Ectodermal cell (in vitro differentiated cells): ENCODE measurements around the gene C1orf198.

ENCODE experiments used
- H3K27ac ChIP-seq: 2 replicates; pipeline ENCODE4 v1.7.0; 2013; ENCODE audit warnings: mild to moderate bottlenecking, low read depth, low read length; ENCODE audit not compliant: insufficient read depth, poor library complexity, severe bottlenecking
- H3K27me3 ChIP-seq: 2 replicates; pipeline ENCODE4 v1.7.0; 2013; ENCODE audit warnings: mild to moderate bottlenecking, low read length; ENCODE audit not compliant: insufficient read depth, control insufficient read depth, poor library complexity, severe bottlenecking
- H3K36me3 ChIP-seq: one replicate; pipeline ENCODE4 v1.7.0; 2013; ENCODE audit warnings: low read length; ENCODE audit not compliant: control insufficient read depth, insufficient read depth
- H3K4me1 ChIP-seq: one replicate; pipeline ENCODE4 v1.7.0; 2013; ENCODE audit warnings: low read length; ENCODE audit not compliant: control insufficient read depth, insufficient read depth
- H3K4me3 ChIP-seq: 2 replicates; pipeline ENCODE4 v1.7.0; 2013; ENCODE audit warnings: low read depth, low read length, control low read depth; ENCODE audit not compliant: insufficient read depth
- H3K9me3 ChIP-seq: 2 replicates; pipeline ENCODE4 v1.7.0; 2013; ENCODE audit warnings: mild to moderate bottlenecking, low read length, moderate library complexity; ENCODE audit not compliant: control insufficient read depth
- WGBS, 2 experiments: methylation state at CpG; one replicate each; pipeline ENCODE4 v1.1.7; 2013; ENCODE audit warnings: missing lambda C conversion rate in 2 of 2; 5-methylcytosine and 5-hydroxymethylcytosine counted together

C1orf198 gene

DNA sequence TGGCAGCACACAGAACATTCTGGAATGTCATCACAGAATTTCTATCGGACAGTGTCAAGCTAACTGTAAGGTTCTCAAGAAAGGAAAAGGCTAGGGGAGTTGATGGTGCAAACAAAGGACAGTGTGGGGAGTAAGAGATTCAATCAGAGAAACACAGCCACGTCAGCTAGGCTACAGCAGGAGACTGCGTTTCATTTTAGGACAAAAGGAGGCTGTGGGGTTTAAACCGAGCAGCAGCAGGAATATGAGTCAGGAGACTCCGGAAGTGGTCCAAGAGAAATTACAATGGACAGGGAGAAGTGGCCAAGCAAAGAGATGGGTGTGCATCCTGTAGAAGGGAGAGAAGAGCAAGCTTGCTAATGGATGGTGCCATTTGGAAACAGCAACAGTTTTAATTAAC is 37.4 kb upstream of the C1orf198 start:
- H3K36me3 ChIP-seq = no peaks in the 10 kb centered on the region
- no peak overlapping the region for H3K27ac ChIP-seq
- H3K4me3 ChIP-seq = no peak overlapping the region
- H3K4me1 ChIP-seq = no peaks in the 10 kb centered on the region
- no peaks in the 10 kb centered on the region for H3K9me3 ChIP-seq
- WGBS, 2 experiments = 94% methylated on average over 5 of the region's 5 CpGs
- H3K27me3 ChIP-seq = no peaks in the 10 kb centered on the region

DNA sequence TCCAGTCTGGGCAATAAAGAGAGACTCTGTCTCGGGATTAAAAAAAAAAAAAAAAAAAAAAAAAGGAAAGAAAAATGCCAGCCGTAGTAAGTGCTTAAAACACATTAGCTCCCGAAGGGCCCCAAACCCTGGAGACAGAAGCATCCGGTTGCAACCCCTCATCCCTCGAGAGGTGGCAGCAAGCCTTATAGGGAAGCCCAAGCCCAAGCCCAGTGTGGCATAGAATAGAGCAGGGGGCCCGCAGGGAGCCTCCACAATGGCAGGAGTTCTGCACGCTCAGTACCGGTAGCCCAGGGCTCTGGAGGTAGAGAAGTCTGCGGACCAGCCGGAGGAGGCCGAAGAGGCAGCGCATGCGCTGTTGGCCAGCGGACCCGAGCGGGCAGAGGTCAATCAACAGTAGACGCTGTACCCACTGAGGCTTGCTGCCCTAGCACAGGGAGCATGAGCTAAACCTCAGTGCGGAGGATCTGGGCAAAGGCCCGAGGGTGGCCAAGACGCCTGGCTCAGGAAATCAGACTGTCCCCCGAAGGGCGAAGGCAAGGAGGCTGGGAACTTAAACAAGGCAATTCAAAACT is 34.1 kb upstream of the C1orf198 start:
- Histone ChIP-seq H3K27me3 (no peaks in the 10 kb centered on the region), H3K9me3 (no peaks in the 10 kb centered on the region), H3K4me1 (no peaks in the 10 kb centered on the region), H3K36me3 (no peaks in the 10 kb centered on the region), H3K4me3 (no peak overlapping the region), H3K27ac (no peak overlapping the region)
- WGBS, 2 experiments = 93% methylated on average over 22 of the region's 22 CpGs

DNA sequence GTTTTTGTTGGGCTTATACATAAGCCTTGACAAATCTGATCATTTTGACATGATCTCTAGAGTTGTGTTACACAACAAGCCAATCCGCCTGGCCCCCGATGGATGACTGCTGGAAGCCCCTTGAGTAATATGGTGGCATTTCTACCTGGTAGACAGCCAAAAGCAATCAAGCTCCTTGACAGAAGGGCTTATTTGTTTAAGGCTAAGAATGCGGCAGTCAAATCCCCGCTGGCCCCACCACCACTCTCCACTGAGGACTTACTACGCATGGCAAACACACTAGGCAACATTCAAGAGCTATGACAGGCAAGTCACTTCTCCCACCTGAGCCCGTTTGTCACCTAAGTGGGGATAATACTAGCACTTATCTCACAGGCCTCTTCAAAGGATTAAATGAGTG is 33.4 kb upstream of the C1orf198 start:
- Histone ChIP-seq H3K9me3 (no peaks in the 10 kb centered on the region), H3K4me3 (no peak overlapping the region), H3K27me3 (no peaks in the 10 kb centered on the region), H3K27ac (no peak overlapping the region), H3K36me3 (no peaks in the 10 kb centered on the region), H3K4me1 (no peaks in the 10 kb centered on the region)
- WGBS, 2 experiments = 96% methylated on average over 6 of the region's 6 CpGs

DNA sequence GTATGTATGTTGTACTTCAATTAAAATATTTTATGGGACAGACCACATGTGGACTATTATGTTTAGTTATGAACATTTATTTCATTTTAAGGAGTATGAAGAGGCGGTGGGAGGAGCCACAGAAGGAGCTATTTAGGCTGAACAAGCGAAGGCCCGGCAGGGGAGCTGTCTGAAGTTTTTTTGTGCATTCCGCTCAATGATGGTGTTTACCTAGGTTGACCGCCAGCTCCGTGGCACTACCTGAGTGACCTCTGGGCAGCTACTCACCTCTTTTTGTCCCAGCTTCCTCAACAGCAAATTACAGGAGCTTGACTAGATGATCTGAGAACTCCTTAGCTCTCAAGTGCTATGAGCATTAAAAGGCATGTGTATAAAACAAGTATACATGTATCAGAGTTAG is 32.7 kb upstream of the C1orf198 start:
- H3K4me3 ChIP-seq = no peak overlapping the region
- 89 to 92% methylated on average over 6 of the region's 6 CpGs for WGBS, 2 experiments

DNA sequence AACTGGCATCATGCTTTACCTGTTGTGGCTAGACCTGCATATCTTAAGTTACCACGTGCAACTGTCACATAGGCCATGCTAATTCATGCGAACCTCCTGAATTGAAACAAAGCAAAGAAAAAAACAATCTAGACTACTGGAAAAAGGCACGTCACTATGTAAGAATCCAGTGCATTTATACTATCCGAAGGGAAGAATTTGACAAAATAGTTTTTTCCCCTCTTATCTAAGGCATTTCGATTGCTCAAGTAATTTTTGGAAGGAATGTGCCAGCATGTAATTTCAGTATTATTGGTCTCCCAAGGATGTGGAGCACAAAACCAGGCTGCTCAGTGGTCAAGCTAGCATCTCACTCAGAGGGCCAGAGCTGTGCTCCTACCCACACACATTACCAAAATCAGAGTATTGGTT is 31.5 kb upstream of the C1orf198 start:
- Histone ChIP-seq H3K27ac (no peak overlapping the region), H3K9me3 (no peaks in the 10 kb centered on the region), H3K27me3 (no peaks in the 10 kb centered on the region), H3K4me3 (no peak overlapping the region), H3K4me1 (no peaks in the 10 kb centered on the region), H3K36me3 (no peaks in the 10 kb centered on the region)
- WGBS, 2 experiments = 90 to 94% methylated on average over 5 of the region's 5 CpGs

More for the DNA sequence above, 32.7 kb upstream of the C1orf198 start:
- no peaks in the 10 kb centered on the region for H3K9me3 ChIP-seq
- no peaks in the 10 kb centered on the region for H3K27me3 ChIP-seq
- H3K27ac ChIP-seq = no peak overlapping the region
- no peaks in the 10 kb centered on the region for H3K36me3 ChIP-seq
- no peaks in the 10 kb centered on the region for H3K4me1 ChIP-seq

DNA sequence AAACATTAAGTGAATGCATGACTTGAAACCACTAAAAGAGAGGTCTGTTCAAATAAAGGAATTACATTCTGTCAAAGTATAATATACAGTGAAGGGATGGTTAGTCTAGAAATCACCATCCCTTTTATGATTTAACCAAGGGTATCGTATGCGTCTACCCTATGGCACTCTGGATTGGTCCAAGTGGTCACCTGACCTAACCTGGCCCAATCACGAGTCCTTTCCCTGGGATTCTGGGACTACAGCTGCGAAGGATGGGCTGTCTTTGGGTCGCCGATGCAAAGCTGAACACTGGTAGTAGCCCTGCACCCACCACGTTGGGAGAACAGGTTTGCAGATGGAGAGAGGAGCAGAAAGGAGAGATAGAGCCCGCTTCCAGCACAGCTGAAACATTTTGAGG is 30.4 kb upstream of the C1orf198 start:
- no peak overlapping the region for H3K4me3 ChIP-seq
- no peak overlapping the region for H3K27ac ChIP-seq
- no peaks in the 10 kb centered on the region for H3K9me3 ChIP-seq
- H3K36me3 ChIP-seq = no peaks in the 10 kb centered on the region
- H3K27me3 ChIP-seq = no peaks in the 10 kb centered on the region
- H3K4me1 ChIP-seq = no peaks in the 10 kb centered on the region
- WGBS, 2 experiments = 81% methylated on average over 8 of the region's 8 CpGs

DNA sequence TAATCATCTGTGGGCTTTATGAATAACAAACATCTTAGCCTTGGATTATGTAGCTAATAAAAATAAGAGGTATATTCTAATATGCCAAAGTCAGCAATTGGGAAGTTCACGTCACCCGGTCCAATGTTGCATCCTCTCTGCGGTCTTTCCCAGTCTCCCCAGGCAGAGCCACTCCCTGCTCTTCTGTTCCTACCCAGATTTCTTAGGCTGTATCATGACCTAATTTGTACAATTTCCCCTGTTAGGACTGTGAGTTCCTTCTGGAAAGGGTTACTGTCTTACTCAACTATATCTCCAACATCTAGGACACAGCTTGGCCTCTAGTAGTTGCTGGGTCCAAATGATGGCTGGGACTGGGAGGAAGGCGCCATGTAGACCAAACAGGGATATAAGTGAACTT is 29.8 kb upstream of the C1orf198 start:
- H3K27ac ChIP-seq = no peak overlapping the region
- no peaks in the 10 kb centered on the region for H3K27me3 ChIP-seq
- WGBS, 2 experiments = 93 to 97% methylated on average over 4 of the region's 4 CpGs
- H3K36me3 ChIP-seq = no peaks in the 10 kb centered on the region
- H3K9me3 ChIP-seq = no peaks in the 10 kb centered on the region
- H3K4me3 ChIP-seq = no peak overlapping the region
- no peaks in the 10 kb centered on the region for H3K4me1 ChIP-seq

DNA sequence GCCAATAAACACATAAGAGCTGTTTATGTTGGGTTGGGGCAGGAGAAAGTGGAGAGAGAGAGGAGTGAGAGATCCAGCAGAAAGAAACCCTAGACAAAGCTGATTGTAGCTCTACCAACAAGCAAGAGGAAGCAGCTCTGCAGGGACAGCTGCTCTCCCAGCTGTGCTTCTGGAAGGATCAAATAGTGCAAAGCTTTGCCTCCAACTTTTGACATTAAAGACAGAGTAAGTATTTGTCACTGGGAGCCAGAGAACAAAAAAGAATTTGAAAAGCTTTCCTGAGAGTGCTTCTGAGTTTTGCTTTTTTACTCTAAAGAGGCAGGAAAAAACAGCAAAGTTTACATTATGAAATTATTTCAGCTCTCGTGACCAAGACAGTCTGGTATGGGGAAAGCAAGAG is 28.5 kb upstream of the C1orf198 start:
- H3K4me1 ChIP-seq = no peaks in the 10 kb centered on the region
- 96 to 100% methylated on average over 1 of the region's 1 CpG for WGBS, 2 experiments
- no peaks in the 10 kb centered on the region for H3K9me3 ChIP-seq
- H3K4me3 ChIP-seq = no peak overlapping the region
- no peak overlapping the region for H3K27ac ChIP-seq
- H3K27me3 ChIP-seq = no peaks in the 10 kb centered on the region
- H3K36me3 ChIP-seq = no peaks in the 10 kb centered on the region

DNA sequence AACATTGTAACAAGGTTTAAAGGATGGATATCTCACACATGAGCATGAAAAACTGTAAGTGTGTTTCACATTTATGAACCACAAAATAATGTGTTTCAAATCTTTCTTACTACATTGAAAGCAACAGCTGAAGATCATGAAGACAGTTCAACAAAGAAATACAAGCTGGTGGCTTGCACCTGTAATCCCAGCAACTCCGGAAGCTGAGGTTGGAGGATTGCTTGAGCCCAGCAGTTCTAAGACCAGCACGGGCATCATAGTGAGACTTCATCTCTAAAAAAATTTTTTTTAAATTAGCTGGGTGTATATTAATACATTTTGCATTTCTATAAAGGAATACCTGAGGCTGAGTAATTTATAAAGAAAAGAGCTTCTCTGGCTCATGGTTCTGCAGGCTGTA is 27.1 kb upstream of the C1orf198 start:
- no peak overlapping the region for H3K27ac ChIP-seq
- H3K4me3 ChIP-seq = no peak overlapping the region
- no peaks in the 10 kb centered on the region for H3K9me3 ChIP-seq
- no peaks in the 10 kb centered on the region for H3K4me1 ChIP-seq
- H3K36me3 ChIP-seq = no peaks in the 10 kb centered on the region
- WGBS, 2 experiments = 92 to 95% methylated on average over 1 to 2 of the region's 2 CpGs
- no peaks in the 10 kb centered on the region for H3K27me3 ChIP-seq

DNA sequence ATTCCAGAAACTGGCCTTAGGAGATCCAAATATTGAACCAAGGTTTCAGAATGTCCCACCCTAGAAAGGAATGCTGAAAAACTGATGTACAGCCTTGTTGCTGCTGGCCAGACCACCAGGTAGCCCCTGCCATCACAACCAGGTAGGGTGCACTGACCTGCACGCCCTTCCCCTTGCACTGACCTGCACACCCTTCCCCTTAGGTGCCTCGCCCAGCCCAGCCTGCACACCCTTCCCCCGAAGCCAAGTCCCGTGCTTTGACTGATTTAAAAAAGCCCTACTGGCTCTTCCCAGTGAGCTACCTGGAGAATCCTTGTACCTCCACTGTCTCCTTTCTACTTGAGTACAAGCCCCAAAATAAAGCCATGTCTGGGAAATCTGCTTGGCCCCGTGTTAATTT is 26.3 kb upstream of the C1orf198 start:
- Histone ChIP-seq H3K36me3 (no peaks in the 10 kb centered on the region), H3K9me3 (no peaks in the 10 kb centered on the region), H3K4me1 (no peaks in the 10 kb centered on the region), H3K4me3 (no peak overlapping the region), H3K27me3 (no peaks in the 10 kb centered on the region), H3K27ac (no peak overlapping the region)
- WGBS, 2 experiments = 83 to 84% methylated on average over 5 of the region's 5 CpGs

DNA sequence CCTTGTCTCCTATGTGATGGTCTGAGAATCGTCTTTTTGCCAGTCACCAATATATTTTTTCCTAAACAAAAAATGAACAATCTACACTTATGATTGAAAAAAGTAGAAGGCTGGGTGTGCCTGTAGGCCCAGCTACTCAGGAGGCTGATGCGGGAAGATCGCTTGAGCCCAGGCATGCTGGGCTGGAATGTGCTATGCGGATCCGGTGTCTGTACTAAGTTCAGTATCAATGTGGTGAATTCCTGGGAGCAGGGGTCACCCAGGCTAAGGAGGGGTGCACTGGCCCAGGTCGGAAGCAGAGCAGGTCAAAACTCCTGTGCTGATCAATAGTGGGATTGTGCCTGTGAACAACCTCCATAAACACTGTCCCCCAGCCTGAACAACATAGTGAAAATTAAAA is 25.7 kb upstream of the C1orf198 start:
- no peaks in the 10 kb centered on the region for H3K9me3 ChIP-seq
- no peak overlapping the region for H3K4me3 ChIP-seq
- WGBS, 2 experiments = 86 to 89% methylated on average over 6 of the region's 6 CpGs
- no peaks in the 10 kb centered on the region for H3K4me1 ChIP-seq
- no peak overlapping the region for H3K27ac ChIP-seq
- H3K27me3 ChIP-seq = no peaks in the 10 kb centered on the region
- H3K36me3 ChIP-seq = no peaks in the 10 kb centered on the region
